ENCODE measurements around the gene KCNRG.
"Not testable (repeated sequence)": the region's sequence is repeated elsewhere in the genome, so short reads cannot be mapped to it uniquely, and the experiment has no call there.

KCNRG gene

DNA sequence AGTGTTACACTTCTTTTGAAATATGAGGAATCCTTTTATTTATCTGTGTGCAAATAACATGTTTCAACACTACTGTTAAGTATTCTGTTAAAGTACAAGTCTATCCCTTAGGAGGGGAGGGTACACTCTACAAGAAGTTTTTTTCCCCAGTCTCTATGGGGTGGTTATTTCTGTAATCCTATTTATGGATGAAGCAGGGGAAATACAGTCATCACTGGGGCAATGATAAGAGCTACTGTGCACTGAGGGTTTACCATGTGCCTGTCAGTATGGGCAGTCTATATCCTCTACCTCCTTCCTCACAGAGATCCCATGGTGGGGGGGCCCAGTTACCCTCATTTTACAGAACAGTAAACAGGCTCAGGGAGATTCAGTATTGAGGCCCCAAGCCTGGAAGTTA is 35.0 kb upstream of the KCNRG start:
- Histone ChIP-seq H4K20me1 (ENCODE audit: control insufficient read depth, insufficient read depth, low read depth, low read length) (no peaks in the 10 kb centered on the region), H3K79me2 (ENCODE audit: control insufficient read depth, low read length) (no peaks in the 10 kb centered on the region), H3K27me3 (ENCODE audit: control insufficient read depth, low read length) (no peaks in the 10 kb centered on the region), H3K27ac (ENCODE audit: low read depth, low read length) (no peak overlapping the region), H3K9me3 (ENCODE audit: control insufficient read depth, insufficient read depth, low read length) (no peaks in the 10 kb centered on the region), H3K9me2 (replicated peaks; ENCODE audit: control insufficient read depth, low read length) (no peaks in the 10 kb centered on the region), H3K4me2 (ENCODE audit: low read length) (no peak overlapping the region), H3K4me1 (ENCODE audit: control insufficient read depth, low read length) (peaks cover 14% of the 10 kb centered on the region), H3K36me3 (ENCODE audit: control insufficient read depth, low read length) (no peaks in the 10 kb centered on the region), H3F3A (ENCODE audit: control insufficient read depth, insufficient read depth) (no peaks in the 10 kb centered on the region), H3K4me3 (ENCODE audit: low read length) (no peak overlapping the region)
- TF ChIP-seq, protein P1, sequence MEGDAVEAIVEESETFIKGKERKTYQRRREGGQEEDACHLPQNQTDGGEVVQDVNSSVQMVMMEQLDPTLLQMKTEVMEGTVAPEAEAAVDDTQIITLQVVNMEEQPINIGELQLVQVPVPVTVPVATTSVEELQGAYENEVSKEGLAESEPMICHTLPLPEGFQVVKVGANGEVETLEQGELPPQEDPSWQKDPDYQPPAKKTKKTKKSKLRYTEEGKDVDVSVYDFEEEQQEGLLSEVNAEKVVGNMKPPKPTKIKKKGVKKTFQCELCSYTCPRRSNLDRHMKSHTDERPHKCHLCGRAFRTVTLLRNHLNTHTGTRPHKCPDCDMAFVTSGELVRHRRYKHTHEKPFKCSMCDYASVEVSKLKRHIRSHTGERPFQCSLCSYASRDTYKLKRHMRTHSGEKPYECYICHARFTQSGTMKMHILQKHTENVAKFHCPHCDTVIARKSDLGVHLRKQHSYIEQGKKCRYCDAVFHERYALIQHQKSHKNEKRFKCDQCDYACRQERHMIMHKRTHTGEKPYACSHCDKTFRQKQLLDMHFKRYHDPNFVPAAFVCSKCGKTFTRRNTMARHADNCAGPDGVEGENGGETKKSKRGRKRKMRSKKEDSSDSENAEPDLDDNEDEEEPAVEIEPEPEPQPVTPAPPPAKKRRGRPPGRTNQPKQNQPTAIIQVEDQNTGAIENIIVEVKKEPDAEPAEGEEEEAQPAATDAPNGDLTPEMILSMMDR (IDR thresholded peaks at IDR 0.05; ENCODE audit: low read depth, low read length, poor library complexity, severe bottlenecking) = no peak
- TF ChIP-seq EZH2phosphoT487 (IDR thresholded peaks at IDR 0.05; ENCODE audit: borderline replicate concordance, low read length) = no peak

DNA sequence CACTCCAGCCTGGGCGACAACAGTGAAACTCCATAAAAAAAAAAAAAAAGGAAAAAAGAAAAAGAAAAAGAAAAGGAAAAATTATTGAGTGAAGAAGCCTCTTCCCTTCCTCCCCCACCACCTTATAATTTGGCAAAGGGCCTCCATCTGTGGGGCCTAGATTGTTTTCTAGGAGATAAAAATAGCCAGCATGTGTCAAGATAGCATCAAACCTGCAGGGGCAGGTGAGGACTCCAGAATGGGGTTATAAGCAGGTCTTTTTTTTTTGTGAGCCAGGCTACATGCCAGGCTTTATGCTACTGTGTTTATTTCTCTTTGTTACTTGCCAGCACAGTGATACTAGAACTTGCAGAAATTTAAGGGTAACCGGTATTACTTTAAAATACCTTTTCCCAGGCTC is 30.1 kb upstream of the KCNRG start:
- H3K4me2 ChIP-seq (ENCODE audit: low read length) = no peak overlapping the region
- peaks cover 9% of the 10 kb centered on the region for H3K4me1 ChIP-seq (ENCODE audit: control insufficient read depth, low read length)
- no peak for TF ChIP-seq EZH2phosphoT487 (IDR thresholded peaks at IDR 0.05; ENCODE audit: borderline replicate concordance, low read length)
- TF ChIP-seq, protein P1 (IDR thresholded peaks at IDR 0.05; ENCODE audit: low read depth, low read length, poor library complexity, severe bottlenecking) = no peak
- H4K20me1 ChIP-seq (ENCODE audit: control insufficient read depth, insufficient read depth, low read depth, low read length) = no peaks in the 10 kb centered on the region
- no peak overlapping the region for H3K4me3 ChIP-seq (ENCODE audit: low read length)
- no peak overlapping the region for H3K27ac ChIP-seq (ENCODE audit: low read depth, low read length)
- no peaks in the 10 kb centered on the region for H3K27me3 ChIP-seq (ENCODE audit: control insufficient read depth, low read length)
- no peaks in the 10 kb centered on the region for H3K79me2 ChIP-seq (ENCODE audit: control insufficient read depth, low read length)
- no peaks in the 10 kb centered on the region for H3K9me3 ChIP-seq (ENCODE audit: control insufficient read depth, insufficient read depth, low read length)
- no peaks in the 10 kb centered on the region for H3K36me3 ChIP-seq (ENCODE audit: control insufficient read depth, low read length)
- H3K9me2 ChIP-seq (replicated peaks; ENCODE audit: control insufficient read depth, low read length) = no peaks in the 10 kb centered on the region
- H3F3A ChIP-seq (ENCODE audit: control insufficient read depth, insufficient read depth) = no peaks in the 10 kb centered on the region

DNA sequence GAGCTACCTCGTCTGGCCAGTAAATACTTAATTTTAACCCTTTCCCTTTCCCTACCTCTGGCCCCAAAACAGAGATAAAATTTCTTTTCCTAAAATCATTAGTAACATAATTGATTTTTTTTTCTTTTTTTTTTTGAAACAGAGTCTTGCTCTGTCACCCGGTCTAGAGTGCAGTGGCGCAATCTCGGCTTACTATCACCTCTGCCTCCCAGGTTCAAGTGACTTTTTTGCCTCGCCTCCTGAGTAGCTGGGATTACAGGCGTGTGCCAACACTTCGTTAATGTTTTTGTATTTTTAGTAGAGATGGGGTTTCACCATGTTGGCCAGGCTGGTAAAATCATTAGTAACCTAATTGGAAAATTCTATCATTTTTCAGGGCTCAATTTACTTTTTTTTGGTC is 28.8 kb upstream of the KCNRG start:
- H3K9me3 ChIP-seq (ENCODE audit: control insufficient read depth, insufficient read depth, low read length) = no peaks in the 10 kb centered on the region
- peaks cover 5% of the 10 kb centered on the region for H3K4me1 ChIP-seq (ENCODE audit: control insufficient read depth, low read length)
- H3K36me3 ChIP-seq (ENCODE audit: control insufficient read depth, low read length) = no peaks in the 10 kb centered on the region
- H4K20me1 ChIP-seq (ENCODE audit: control insufficient read depth, insufficient read depth, low read depth, low read length) = no peaks in the 10 kb centered on the region
- no peak overlapping the region for H3K4me2 ChIP-seq (ENCODE audit: low read length)
- no peak overlapping the region for H3K4me3 ChIP-seq (ENCODE audit: low read length)
- no peak overlapping the region for H3K27ac ChIP-seq (ENCODE audit: low read depth, low read length)
- H3K79me2 ChIP-seq (ENCODE audit: control insufficient read depth, low read length) = no peaks in the 10 kb centered on the region
- H3F3A ChIP-seq (ENCODE audit: control insufficient read depth, insufficient read depth) = no peaks in the 10 kb centered on the region
- TF ChIP-seq, protein P1 (IDR thresholded peaks at IDR 0.05; ENCODE audit: low read depth, low read length, poor library complexity, severe bottlenecking) = no peak
- TF ChIP-seq EZH2phosphoT487 (IDR thresholded peaks at IDR 0.05; ENCODE audit: borderline replicate concordance, low read length) = no peak
- H3K9me2 ChIP-seq (replicated peaks; ENCODE audit: control insufficient read depth, low read length) = no peaks in the 10 kb centered on the region
- H3K27me3 ChIP-seq (ENCODE audit: control insufficient read depth, low read length) = no peaks in the 10 kb centered on the region

DNA sequence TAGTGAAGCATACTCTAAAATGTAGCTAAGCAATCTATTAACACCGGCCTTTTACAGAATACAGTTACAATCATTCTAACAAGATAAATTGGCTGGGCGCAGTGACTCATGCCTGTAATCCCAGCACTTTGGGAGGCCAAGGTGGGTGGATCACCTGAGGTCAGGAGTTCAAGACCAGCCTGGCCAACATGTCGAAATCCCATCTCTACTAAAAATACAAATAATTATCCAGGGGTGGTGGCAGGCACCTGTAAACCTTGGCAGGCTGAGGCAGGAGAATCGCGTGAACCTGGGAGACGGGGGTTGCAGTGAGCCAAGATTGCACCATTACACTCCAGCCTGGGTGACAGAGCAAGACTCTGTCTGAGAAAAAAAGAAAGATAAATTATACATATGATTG is 24.6 kb upstream of the KCNRG start:
- not testable (repeated sequence) for H3K79me2 ChIP-seq (ENCODE audit: control insufficient read depth, low read length); H4K20me1 ChIP-seq (ENCODE audit: control insufficient read depth, insufficient read depth, low read depth, low read length); H3K9me2 ChIP-seq (replicated peaks; ENCODE audit: control insufficient read depth, low read length); H3K4me3 ChIP-seq (ENCODE audit: low read length); H3K9me3 ChIP-seq (ENCODE audit: control insufficient read depth, insufficient read depth, low read length); H3K27ac ChIP-seq (ENCODE audit: low read depth, low read length); H3K36me3 ChIP-seq (ENCODE audit: control insufficient read depth, low read length); H3K4me2 ChIP-seq (ENCODE audit: low read length); H3K4me1 ChIP-seq (ENCODE audit: control insufficient read depth, low read length); H3K27me3 ChIP-seq (ENCODE audit: control insufficient read depth, low read length)
- H3F3A ChIP-seq (ENCODE audit: control insufficient read depth, insufficient read depth) = peaks cover 11% of the 10 kb centered on the region
